GM18502 (cell line): ENCODE results near the gene SMS.

Experiments used
- ATAC-seq: cut with Tn5 transposase; IDR thresholded peaks from one replicate; pipeline ENCODE4 v1.9.1; 2021; ENCODE audit warnings: mild to moderate bottlenecking; ENCODE audit not compliant: unreplicated experiment, poor library complexity

The SMS gene

GRCh38 chrX:21940356-21940829, at the start of gene SMS:
Gene SMS, plus strand, starts transcription at chrX:21940709. Its CDS starts 116 bp downstream, at chrX:21940825.
- ATAC-seq: peak; percentile 77

- ATAC-seq: no peak
Measured at GRCh38 chrX:21905313-21905712, 35.2 kb upstream of the SMS start.

GRCh38 chrX:21905953-21906352, 34.6 kb upstream of the SMS start:
- ATAC-seq: no peak

GRCh38 chrX:21907260-21907659, 33.2 kb upstream of the SMS start:
- ATAC-seq: no peak

- ATAC-seq: no peak
Measured at GRCh38 chrX:21911481-21911880, 29.0 kb upstream of the SMS start.

- no peak for ATAC-seq
Measured at GRCh38 chrX:21912220-21912619, 28.3 kb upstream of the SMS start.

GRCh38 chrX:21912989-21913388, 27.5 kb upstream of the SMS start:
- ATAC-seq: no peak

- ATAC-seq: no peak
Measured at GRCh38 chrX:21926116-21926515, 14.4 kb upstream of the SMS start.

GRCh38 chrX:21926527-21927278, 13.8 kb upstream of the SMS start:
- ATAC-seq: peak; percentile 72

GRCh38 chrX:21929209-21929608, 11.3 kb upstream of the SMS start:
- ATAC-seq: no peak

- no peak for ATAC-seq
Measured at GRCh38 chrX:21930986-21931385, 9.5 kb upstream of the SMS start.

GRCh38 chrX:21932292-21933002, 8.1 kb upstream of the SMS start:
- ATAC-seq: no peak

- no peak for ATAC-seq
Measured at GRCh38 chrX:21933077-21933476, 7.4 kb upstream of the SMS start.

- ATAC-seq: no peak
Measured at GRCh38 chrX:21934414-21934813, 6.1 kb upstream of the SMS start.

- no peak for ATAC-seq
Measured at GRCh38 chrX:21939906-21940305, 603 bp upstream of the SMS start.

GRCh38 chrX:21943460-21944135, 3.1 kb downstream of the SMS start:
- ATAC-seq: no peak

GRCh38 chrX:21944136-21944615, 3.7 kb downstream of the SMS start:
- ATAC-seq: no peak

GRCh38 chrX:21946925-21947641, 6.6 kb downstream of the SMS start:
- no peak for ATAC-seq

GRCh38 chrX:21947671-21948070, 7.2 kb downstream of the SMS start:
- no peak for ATAC-seq

- no peak for ATAC-seq
Measured at GRCh38 chrX:21948897-21949578, 8.5 kb downstream of the SMS start.
